ENCODE measurements around the gene ANO1. TPM values are rescaled to one million over a fixed set of nuclear protein-coding genes. Genes with fewer than 3 reads are reported as not detected.
"Not testable (repeated sequence)": the region's sequence is repeated elsewhere in the genome, so short reads cannot be mapped to it uniquely, and the experiment has no call there.

ANO1 gene
- polyA plus RNA-seq, 10 donors = 6.1 to 13.5 (median 9.4) TPM

GRCh38 chr11:70209391-70209912, 131.3 kb downstream of the ANO1 start:
- no peak for DNase-seq

GRCh38 chr11:70210051-70210501, 132.0 kb downstream of the ANO1 start:
- DNase-seq = peak in 1 of 3 donors; percentile 37

- no peak for DNase-seq
Observed at GRCh38 chr11:70210530-70210929, 132.4 kb downstream of the ANO1 start.

GRCh38 chr11:70212227-70212811, 134.2 kb downstream of the ANO1 start:
- no peak for DNase-seq

- DNase-seq = not testable (repeated sequence)
Observed at GRCh38 chr11:70217388-70217787, 139.3 kb downstream of the ANO1 start.

GRCh38 chr11:70218076-70218475, 140.0 kb downstream of the ANO1 start:
- not testable (repeated sequence) for DNase-seq

GRCh38 chr11:70220136-70220535, 142.0 kb downstream of the ANO1 start:
- no peak for DNase-seq

GRCh38 chr11:70220920-70221319, 142.8 kb downstream of the ANO1 start:
- no peak for DNase-seq

- DNase-seq = no peak
Observed at GRCh38 chr11:70225681-70226177, 147.6 kb downstream of the ANO1 start.

- DNase-seq = no peak
Observed at GRCh38 chr11:70226183-70226582, 148.1 kb downstream of the ANO1 start.

GRCh38 chr11:70226967-70227366, 148.8 kb downstream of the ANO1 start:
- DNase-seq = no peak

GRCh38 chr11:70229737-70230136, 151.6 kb downstream of the ANO1 start:
- DNase-seq = no peak

- no peak for DNase-seq
Observed at GRCh38 chr11:70230151-70230839, 152.2 kb downstream of the ANO1 start.

- DNase-seq = no peak
Observed at GRCh38 chr11:70230840-70231710, 153.0 kb downstream of the ANO1 start.

GRCh38 chr11:70233034-70233433, 154.9 kb downstream of the ANO1 start:
- DNase-seq = no peak

- peak in 1 of 3 donors; percentile 15 for DNase-seq
Observed at GRCh38 chr11:70233511-70233934, 155.4 kb downstream of the ANO1 start.

- no peak for DNase-seq
Observed at GRCh38 chr11:70233962-70234361, 155.8 kb downstream of the ANO1 start.

Other genes with a start within 250 kb of the ANO1 start
- 10 to 100 TPM in 4 of 10 donors, 1 to 10 TPM in 6; 7.0 to 13.9 (median 9.2) TPM for gene FADD, start 125.0 kb downstream of the ANO1 start, polyA plus RNA-seq (ENCODE audit: insufficient read length in 10 of 10)
- gene PPFIA1, start 192.4 kb downstream of the ANO1 start, polyA plus RNA-seq (ENCODE audit: insufficient read length in 10 of 10) = 10 to 100 TPM; 25.6 to 41.8 (median 32.3) TPM